ENCODE measurements around the gene BUD13.

The BUD13 gene

DNA sequence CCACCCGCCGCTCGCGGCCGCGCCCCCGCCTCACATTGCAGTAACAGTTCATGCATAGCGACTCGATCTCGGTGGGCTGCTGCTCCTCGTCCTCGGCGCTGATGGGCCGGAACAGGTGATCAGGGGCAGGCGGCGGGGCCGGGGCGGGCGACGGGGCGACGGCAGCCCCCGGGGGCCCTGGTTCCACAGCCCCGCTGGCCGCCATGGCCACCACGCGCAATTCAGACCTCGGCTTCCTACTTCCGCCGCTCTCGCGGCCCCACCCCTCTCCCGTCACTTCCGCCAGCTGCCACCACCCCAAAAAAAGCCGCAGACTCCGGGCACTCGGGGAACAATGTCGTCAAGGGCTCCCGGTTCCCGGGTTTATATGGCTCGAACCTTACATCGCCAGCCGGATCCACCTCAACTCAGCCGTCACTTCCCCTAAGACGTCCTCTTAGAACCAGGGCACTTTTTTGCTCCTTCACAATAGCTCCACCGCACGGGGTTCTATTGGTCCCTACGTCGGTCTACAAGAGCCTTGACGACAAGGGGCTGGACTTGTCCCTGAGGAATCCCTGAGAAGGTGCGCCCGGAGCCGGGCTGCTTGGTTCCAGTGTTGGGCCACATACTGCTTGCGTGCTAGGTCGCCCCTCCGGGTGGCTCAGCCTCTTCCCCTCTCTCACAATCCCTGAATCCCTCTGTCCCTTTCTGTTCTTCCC, 15.1 kb upstream of the BUD13 start, which contains the start of gene ZPR1:
ZPR1 (minus strand) TSS at position 238 of the 701 bp plus-strand sequence; CDS start at position 205, 33 bp downstream.
- no peak for DNase-seq (ENCODE audit: low read depth)
- H3K4me3 ChIP-seq (ENCODE audit: low read depth, low read length): peak within 1 kb of the TSS; percentile 88
- TF ChIP-seq, protein P1, sequence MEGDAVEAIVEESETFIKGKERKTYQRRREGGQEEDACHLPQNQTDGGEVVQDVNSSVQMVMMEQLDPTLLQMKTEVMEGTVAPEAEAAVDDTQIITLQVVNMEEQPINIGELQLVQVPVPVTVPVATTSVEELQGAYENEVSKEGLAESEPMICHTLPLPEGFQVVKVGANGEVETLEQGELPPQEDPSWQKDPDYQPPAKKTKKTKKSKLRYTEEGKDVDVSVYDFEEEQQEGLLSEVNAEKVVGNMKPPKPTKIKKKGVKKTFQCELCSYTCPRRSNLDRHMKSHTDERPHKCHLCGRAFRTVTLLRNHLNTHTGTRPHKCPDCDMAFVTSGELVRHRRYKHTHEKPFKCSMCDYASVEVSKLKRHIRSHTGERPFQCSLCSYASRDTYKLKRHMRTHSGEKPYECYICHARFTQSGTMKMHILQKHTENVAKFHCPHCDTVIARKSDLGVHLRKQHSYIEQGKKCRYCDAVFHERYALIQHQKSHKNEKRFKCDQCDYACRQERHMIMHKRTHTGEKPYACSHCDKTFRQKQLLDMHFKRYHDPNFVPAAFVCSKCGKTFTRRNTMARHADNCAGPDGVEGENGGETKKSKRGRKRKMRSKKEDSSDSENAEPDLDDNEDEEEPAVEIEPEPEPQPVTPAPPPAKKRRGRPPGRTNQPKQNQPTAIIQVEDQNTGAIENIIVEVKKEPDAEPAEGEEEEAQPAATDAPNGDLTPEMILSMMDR (IDR thresholded peaks at IDR 0.05; ENCODE audit: low read depth, low read length, missing control alignments): no peak

DNA sequence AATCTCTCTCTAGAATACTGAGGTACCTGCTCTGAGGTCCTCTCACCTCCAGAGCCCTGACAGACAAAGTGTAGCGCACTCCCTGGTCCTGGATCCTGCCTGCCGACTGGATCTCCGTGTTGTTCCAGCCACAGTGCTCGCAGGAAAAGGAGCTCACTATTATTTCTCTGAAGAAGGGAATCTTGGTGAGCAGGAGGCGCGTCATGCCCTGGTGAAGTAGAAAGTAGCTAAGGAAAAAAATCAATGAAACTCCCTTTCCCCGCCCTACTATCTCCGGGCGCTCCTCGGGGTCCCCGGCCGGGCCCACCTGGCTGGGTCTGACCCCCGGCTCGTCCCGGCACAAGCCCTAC, 14.6 kb upstream of the BUD13 start:
- no peak for DNase-seq (ENCODE audit: low read depth)
- H3K4me3 ChIP-seq (ENCODE audit: low read depth, low read length): peak overlapping the region; percentile 88
- TF ChIP-seq, protein P1 (IDR thresholded peaks at IDR 0.05; ENCODE audit: low read depth, low read length, missing control alignments): no peak

DNA sequence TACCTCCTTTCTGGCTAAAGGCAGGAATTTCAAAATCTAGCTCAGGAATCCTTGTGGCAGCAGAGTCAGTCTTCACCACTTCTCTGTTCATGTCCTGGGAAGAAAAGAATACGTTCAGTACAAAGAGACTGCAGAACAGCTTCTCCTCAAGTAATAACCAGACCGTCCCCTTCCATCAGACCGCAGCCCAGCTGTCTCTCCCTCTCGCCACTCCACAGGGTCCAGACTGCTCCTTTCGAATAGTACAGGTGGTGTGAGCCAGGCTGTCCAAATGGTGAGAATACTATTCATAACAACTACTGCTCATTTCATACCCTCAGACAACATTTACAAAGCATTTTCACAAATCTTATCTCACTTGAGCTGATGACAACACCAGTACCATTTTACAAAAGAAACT, 14.2 kb upstream of the BUD13 start:
- no peak for DNase-seq (ENCODE audit: low read depth)
- H3K4me3 ChIP-seq (ENCODE audit: low read depth, low read length): peak overlapping the region; percentile 88
- TF ChIP-seq, protein P1 (IDR thresholded peaks at IDR 0.05; ENCODE audit: low read depth, low read length, missing control alignments): no peak

- no peak overlapping the region; the same call in 1 of the 2 replicates for H3K4me3 ChIP-seq (ENCODE audit: low read depth, low read length)
- TF ChIP-seq, protein P1 (IDR thresholded peaks at IDR 0.05; ENCODE audit: low read depth, low read length, missing control alignments): no peak
- DNase-seq (ENCODE audit: low read depth): no peak
These were observed 13.5 kb upstream of the BUD13 start for GRCh38 chr11:116786326-116786725.

DNA sequence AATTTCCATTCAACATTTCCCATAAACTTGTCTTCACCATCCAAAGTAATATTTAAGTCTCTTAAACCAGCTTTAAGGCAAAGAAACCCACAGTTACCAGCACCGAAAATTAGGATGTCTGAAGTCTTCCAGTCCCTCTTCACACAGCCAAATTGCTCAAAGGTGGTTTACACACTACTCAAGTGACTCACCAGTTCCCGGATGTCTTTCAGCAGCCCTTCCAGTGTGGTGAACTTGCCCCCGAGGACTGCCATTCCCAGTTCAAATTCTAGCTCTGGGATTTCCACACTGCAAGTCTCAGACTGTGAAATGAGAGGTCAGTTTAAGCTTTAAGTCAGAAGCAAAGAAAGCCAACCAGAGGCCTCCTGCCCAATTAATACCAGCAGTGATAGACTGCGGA, 9.9 kb upstream of the BUD13 start:
- TF ChIP-seq, protein P1 (IDR thresholded peaks at IDR 0.05; ENCODE audit: low read depth, low read length, missing control alignments): no peak
- no peak for DNase-seq (ENCODE audit: low read depth)
- no peak overlapping the region for H3K4me3 ChIP-seq (ENCODE audit: low read depth, low read length)

GRCh38 chr11:116778556-116778955, 5.8 kb upstream of the BUD13 start:
- no peak for DNase-seq (ENCODE audit: low read depth)
- TF ChIP-seq, protein P1 (IDR thresholded peaks at IDR 0.05; ENCODE audit: low read depth, low read length, missing control alignments): no peak
- H3K4me3 ChIP-seq (ENCODE audit: low read depth, low read length): no peak overlapping the region

- TF ChIP-seq, protein P1 (IDR thresholded peaks at IDR 0.05; ENCODE audit: low read depth, low read length, missing control alignments): no peak
- no peak for DNase-seq (ENCODE audit: low read depth)
- no peak overlapping the region for H3K4me3 ChIP-seq (ENCODE audit: low read depth, low read length)
These were observed 4.3 kb upstream of the BUD13 start for GRCh38 chr11:116777056-116777455.
